Measurements from ENCODE around the gene GPR4.

- TF ChIP-seq CTCF (IDR thresholded peaks at IDR 0.05; ENCODE audit: low read length) (no peak), EZH2 (IDR thresholded peaks at IDR 0.05; ENCODE audit: borderline replicate concordance, low read length) (no peak)
Observed at GRCh38 chr19:45574526-45574925, 27.5 kb downstream of the GPR4 start.

Data from OCI-LY1 (cell line).